Peyer's patch (tissue), 4 donors: ENCODE data around the gene LEUTX. TPM values are rescaled to one million over a fixed set of nuclear protein-coding genes. Genes with fewer than 3 reads are reported as not detected.
"Not testable (repeated sequence)": the region's sequence is repeated elsewhere in the genome, so short reads cannot be mapped to it uniquely, and the experiment has no call there.

ENCODE experiments used
- DNase-seq, 3 donors: peaks; one replicate each; pipeline ENCODE4 v3.0.0-alpha.2; 2017 to 2019
- H3K27ac ChIP-seq, 4 donors: fragments of 200-600 bp; sonication (generic); one replicate each; pipeline ENCODE4 v1.5.1; 2016 to 2019
- H3K27me3 ChIP-seq, 2 donors: fragments of 200-600 bp; sonication (generic); one replicate each; pipeline ENCODE4 v1.5.1; 2019
- H3K36me3 ChIP-seq, 3 donors: fragments of 200-600 bp; sonication (generic); one replicate each; pipeline ENCODE4 v1.5.1; 2016 to 2019
- H3K4me1 ChIP-seq, 4 donors: fragments of 200-600 bp; sonication (generic); one replicate each; pipeline ENCODE4 v1.5.1; 2016 to 2019
- H3K4me3 ChIP-seq, 4 donors: fragments of 200-600 bp; sonication (generic); 1 replicate in 3 of 4; 2 replicates in 1 of 4; pipeline ENCODE4 v1.5.1; 2016 to 2019; ENCODE audit warnings: mild to moderate bottlenecking in 1 of 4
- H3K9me3 ChIP-seq, 4 donors: fragments of 200-600 bp; sonication (generic); one replicate each; pipeline ENCODE4 v1.5.1; 2016 to 2019; ENCODE audit warnings: mild to moderate bottlenecking in 1 of 4
- CTCF ChIP-seq, 6 experiments: fragments of 450-650 bp in 4 of 6; fragments of 200-600 bp in 2 of 6; sonication (generic) in 1 of 6; IDR thresholded peaks; one replicate each; pipeline ENCODE4 v1.5.1; 2017 to 2019; ENCODE audit warnings: antibody characterized with exemption in 6 of 6, mild to moderate bottlenecking in 3 of 6, moderate library complexity in 1 of 6
- POLR2A ChIP-seq, 2 donors: fragments of 450-650 bp; IDR thresholded peaks; one replicate each; pipeline ENCODE4 v1.5.1; 2017; ENCODE audit warnings: antibody characterized with exemption in 2 of 2, mild to moderate bottlenecking in 2 of 2, moderate library complexity in 2 of 2
- total RNA-seq, 4 donors: library from RNA; depleted of rRNA; stranded (reverse); fragments of >200 nt; gene quantifications; one replicate each; pipeline ENCODE4 v1.1.0, GENCODE V29; 2016

Gene LEUTX
- total RNA-seq, 4 donors from 2014 or later, result not detected

- H3K4me3 ChIP-seq, result no peak overlapping the region
- H3K27me3 ChIP-seq, result no peaks in the 10 kb centered on the region
- TF ChIP-seq CTCF (IDR thresholded peaks at IDR 0.05) (no peak), POLR2A (IDR thresholded peaks at IDR 0.05) (no peak)
- H3K9me3 ChIP-seq, result no peaks in the 10 kb centered on the region
- DNase-seq, result no peak
- H3K36me3 ChIP-seq, result no peaks in the 10 kb centered on the region
- H3K27ac ChIP-seq, result no peak overlapping the region
- H3K4me1 ChIP-seq, result no peaks in the 10 kb centered on the region
Observed at GRCh38 chr19:39759457-39760184, 19.0 kb upstream of the LEUTX start.

- H3K36me3 ChIP-seq, DNase-seq, H3K4me3 ChIP-seq: not testable (repeated sequence)
Observed at GRCh38 chr19:39761851-39762250, 16.8 kb upstream of the LEUTX start.

GRCh38 chr19:39765091-39766076 is 13.3 kb upstream of the LEUTX start:
- TF ChIP-seq CTCF (IDR thresholded peaks at IDR 0.05) (peak in 5 of 6 experiments; percentile 43 to 75 (median 55)), POLR2A (IDR thresholded peaks at IDR 0.05) (no peak)
- Histone ChIP-seq H3K4me1 (no peaks in the 10 kb centered on the region), H3K27me3 (no peaks in the 10 kb centered on the region), H3K9me3 (no peaks in the 10 kb centered on the region), H3K27ac (no peak overlapping the region), H3K4me3 (no peak overlapping the region), H3K36me3 (no peaks in the 10 kb centered on the region)
- DNase-seq, result peak in 2 of 3 donors; percentile 25 to 77

More at GRCh38 chr19:39761851-39762250, 16.8 kb upstream of the LEUTX start:
- not testable (repeated sequence) for H3K4me1 ChIP-seq, H3K27ac ChIP-seq, H3K9me3 ChIP-seq, H3K27me3 ChIP-seq

GRCh38 chr19:39768334-39768733 is 10.3 kb upstream of the LEUTX start:
- no peak overlapping the region for H3K4me3 ChIP-seq
- no peaks in the 10 kb centered on the region for H3K27me3 ChIP-seq
- H3K27ac ChIP-seq, result no peak overlapping the region
- H3K9me3 ChIP-seq, result no peaks in the 10 kb centered on the region
- DNase-seq, result no peak
- no peaks in the 10 kb centered on the region for H3K4me1 ChIP-seq
- no peaks in the 10 kb centered on the region for H3K36me3 ChIP-seq
- TF ChIP-seq POLR2A (IDR thresholded peaks at IDR 0.05), result no peak
- no peak for TF ChIP-seq CTCF (IDR thresholded peaks at IDR 0.05)

GRCh38 chr19:39768786-39769185 is 9.9 kb upstream of the LEUTX start:
- DNase-seq, result no peak
- Histone ChIP-seq H3K27ac (no peak overlapping the region), H3K4me1 (no peaks in the 10 kb centered on the region), H3K27me3 (no peaks in the 10 kb centered on the region), H3K36me3 (no peaks in the 10 kb centered on the region), H3K4me3 (no peak overlapping the region), H3K9me3 (no peaks in the 10 kb centered on the region)
- TF ChIP-seq CTCF (IDR thresholded peaks at IDR 0.05), result no peak

GRCh38 chr19:39780894-39781293 is 2.2 kb downstream of the LEUTX start:
- Histone ChIP-seq H3K4me3 (no peak overlapping the region), H3K9me3 (no peaks in the 10 kb centered on the region), H3K4me1 (no peaks in the 10 kb centered on the region), H3K27ac (no peak overlapping the region), H3K36me3 (no peaks in the 10 kb centered on the region), H3K27me3 (no peaks in the 10 kb centered on the region)
- no peak for TF ChIP-seq POLR2A (IDR thresholded peaks at IDR 0.05)
- no peak for TF ChIP-seq CTCF (IDR thresholded peaks at IDR 0.05)
- DNase-seq, result no peak
